Loucy (cell line): Measurements from ENCODE around the gene ORC3.

ENCODE experiments used
- H2AFZ ChIP-seq: fragments of 200-600 bp; sonication (generic); 2 replicates; pipeline ENCODE4 v1.6.0; 2016; ENCODE audit warnings: antibody characterized with exemption, mild to moderate bottlenecking, low read length, moderate library complexity
- H3F3A ChIP-seq: fragments of 200-600 bp; 2 replicates; pipeline ENCODE4 v1.6.0; 2016; ENCODE audit warnings: antibody characterized with exemption, low read depth, mild to moderate bottlenecking
- H3K27me3 ChIP-seq: fragments of 200-600 bp; sonication (generic); 2 replicates; pipeline ENCODE4 v1.6.1; 2014; ENCODE audit warnings: low read length, mild to moderate bottlenecking; ENCODE audit not compliant: insufficient read depth, poor library complexity, severe bottlenecking
- H3K36me3 ChIP-seq: fragments of 200-600 bp; sonication (generic); 2 replicates; pipeline ENCODE4 v1.6.1; 2016; ENCODE audit warnings: low read length; ENCODE audit not compliant: insufficient read depth
- H3K4me1 ChIP-seq: fragments of 200-600 bp; sonication (generic); 2 replicates; pipeline ENCODE4 v1.5.1; 2014; ENCODE audit warnings: low read length, mild to moderate bottlenecking; ENCODE audit not compliant: insufficient read depth, poor library complexity, severe bottlenecking
- H3K4me2 ChIP-seq: fragments of 200-600 bp; sonication (generic); 2 replicates; pipeline ENCODE4 v1.6.0; 2014; ENCODE audit warnings: antibody characterized with exemption, low read length, low read depth, mild to moderate bottlenecking; ENCODE audit not compliant: poor library complexity, severe bottlenecking
- H3K4me3 ChIP-seq: fragments of 200-600 bp; sonication (generic); 2 replicates; pipeline ENCODE4 v1.5.1; 2014; ENCODE audit warnings: low read length, mild to moderate bottlenecking, mixed read lengths; ENCODE audit not compliant: poor library complexity, severe bottlenecking
- H3K79me2 ChIP-seq: fragments of 200-600 bp; sonication (generic); 2 replicates; pipeline ENCODE4 v1.6.1; 2014; ENCODE audit warnings: low read length; ENCODE audit not compliant: insufficient read depth
- H3K9ac ChIP-seq: fragments of 200-600 bp; sonication (generic); 2 replicates; pipeline ENCODE4 v1.6.0; 2014; ENCODE audit warnings: mild to moderate bottlenecking, low read depth, low read length, moderate library complexity; ENCODE audit not compliant: poor library complexity, severe bottlenecking
- H3K9me2 ChIP-seq: fragments of 200-600 bp; sonication (generic); replicated peaks from 2 replicates; pipeline ENCODE4 v1.6.1; 2016; ENCODE audit warnings: low read depth, low read length, mixed read lengths
- H3K9me3 ChIP-seq: fragments of 200-600 bp; sonication (generic); 2 replicates; pipeline ENCODE4 v1.6.1; 2014; ENCODE audit warnings: mild to moderate bottlenecking, antibody characterized with exemption, low read length, low read depth; ENCODE audit not compliant: insufficient read depth
- H4K20me1 ChIP-seq: fragments of 200-600 bp; sonication (generic); 2 replicates; pipeline ENCODE4 v1.6.0; 2014; ENCODE audit warnings: antibody characterized with exemption, low read length, mild to moderate bottlenecking; ENCODE audit not compliant: insufficient read depth, poor library complexity, severe bottlenecking
- CTCF ChIP-seq: fragments of 200-600 bp; sonication (generic); conservative IDR thresholded peaks from 2 replicates; pipeline ENCODE4 v1.5.1; 2014; ENCODE audit warnings: mild to moderate bottlenecking, antibody characterized with exemption, low read length
- EZH2phosphoT487 ChIP-seq: fragments of 200-600 bp; IDR thresholded peaks from 2 replicates; pipeline ENCODE4 v1.6.1; 2018; ENCODE audit warnings: antibody characterized with exemption, mild to moderate bottlenecking, moderate library complexity, borderline replicate concordance

ORC3 gene

GRCh38 chr6:87628881-87629280 lies 38.9 kb downstream of the ORC3 start:
- TF ChIP-seq CTCF (no peak), EZH2phosphoT487 (no peak)
- Histone ChIP-seq H3K4me2 (no peak overlapping the region), H3K4me1 (no peaks in the 10 kb centered on the region), H4K20me1 (no peaks in the 10 kb centered on the region), H3K79me2 (no peaks in the 10 kb centered on the region), H3K27me3 (no peaks in the 10 kb centered on the region), H3K9ac (no peak overlapping the region), H3K9me2 (no peaks in the 10 kb centered on the region), H3F3A (no peaks in the 10 kb centered on the region), H3K4me3 (no peak overlapping the region), H3K36me3 (no peaks in the 10 kb centered on the region), H2AFZ (no peak overlapping the region), H3K9me3 (no peaks in the 10 kb centered on the region)

- Histone ChIP-seq H3K27me3 (no peaks in the 10 kb centered on the region), H3F3A (no peaks in the 10 kb centered on the region), H4K20me1 (no peaks in the 10 kb centered on the region), H3K9me3 (no peaks in the 10 kb centered on the region), H3K9ac (no peak overlapping the region), H3K4me2 (no peak overlapping the region), H3K4me1 (no peaks in the 10 kb centered on the region), H3K36me3 (0 out of 2 replicates have a peak, but pooled peaks cover 5% of the 10 kb centered on the region), H3K79me2 (no peaks in the 10 kb centered on the region), H2AFZ (no peak overlapping the region), H3K9me2 (no peaks in the 10 kb centered on the region), H3K4me3 (no peak overlapping the region)
- no peak for TF ChIP-seq EZH2phosphoT487
- TF ChIP-seq CTCF = no peak
These were observed 40.8 kb downstream of the ORC3 start for GRCh38 chr6:87630746-87631145.

GRCh38 chr6:87633851-87634250 lies 43.9 kb downstream of the ORC3 start:
- Histone ChIP-seq H3F3A (no peaks in the 10 kb centered on the region), H3K9me2 (no peaks in the 10 kb centered on the region)
- TF ChIP-seq EZH2phosphoT487 (no peak), CTCF (no peak)

More at GRCh38 chr6:87633851-87634250, 43.9 kb downstream of the ORC3 start:
- Histone ChIP-seq H4K20me1 (no peaks in the 10 kb centered on the region), H3K4me1 (no peaks in the 10 kb centered on the region), H3K4me3 (no peak overlapping the region), H3K4me2 (no peak overlapping the region), H3K27me3 (no peaks in the 10 kb centered on the region), H3K79me2 (no peaks in the 10 kb centered on the region), H3K36me3 (peaks cover 8% of the 10 kb centered on the region; the same call in 1 of the 2 replicates), H3K9me3 (no peaks in the 10 kb centered on the region), H2AFZ (no peak overlapping the region), H3K9ac (no peak overlapping the region)
